HEK293 (cell line): ENCODE measurements around the gene TNS4.

Experiments
- CTCF ChIA-PET: fragments of 350-600 bp; formaldehyde crosslinking; extraction: SDS; loops from one replicate; lab custom pipeline; 2021; ENCODE audit warnings: antibody characterized with exemption; lab: Yijun Ruan, JAX
- POLR2A ChIA-PET: fragments of 300-600 bp; formaldehyde crosslinking; extraction: SDS; loops from one replicate; lab custom pipeline; 2020; ENCODE audit warnings: antibody characterized with exemption, inconsistent platforms; lab: Yijun Ruan, JAX
- H3K27ac ChIP-seq: fragments of 200-500 bp; sonication (Bioruptor generic); 2 replicates; pipeline ENCODE4 v1.5.1; 2014; ENCODE audit warnings: low read depth, low read length, control low read depth, inconsistent platforms; ENCODE audit errors: extremely low read depth
- H3K36me3 ChIP-seq, 2 experiments: fragments of 200-500 bp in 1 of 2; sonication (Bioruptor generic) in 1 of 2; 1 replicate in 1 of 2; 2 replicates in 1 of 2; pipeline ENCODE4 v1.5.1; 2014 to 2017; ENCODE audit warnings: inconsistent platforms in 2 of 2, low read length in 2 of 2; ENCODE audit not compliant: control insufficient read depth in 2 of 2, insufficient read depth in 1 of 2
- H3K4me1 ChIP-seq: fragments of 200-500 bp; sonication (Bioruptor generic); 2 replicates; pipeline ENCODE4 v1.5.1; 2014; ENCODE audit warnings: mild to moderate bottlenecking, low read length, inconsistent platforms; ENCODE audit not compliant: control insufficient read depth, insufficient read depth
- H3K4me3 ChIP-seq: 2 replicates; pipeline ENCODE4 v1.5.1; 2011; ENCODE audit warnings: low read depth, mild to moderate bottlenecking, control low read depth, low read length, moderate library complexity
- H3K9me3 ChIP-seq: fragments of 200-500 bp; sonication (Bioruptor generic); 2 replicates; pipeline ENCODE4 v1.5.1; 2014; ENCODE audit warnings: low read depth, low read length, inconsistent platforms; ENCODE audit not compliant: control insufficient read depth, insufficient read depth
- GFI1B ChIP-seq: fragments of 450-650 bp; formaldehyde crosslinking; IDR thresholded peaks from 2 replicates; pipeline ENCODE4 v1.5.1; 2016; ENCODE audit warnings: missing biosample characterization, missing genetic modification characterization
- GLI4 ChIP-seq: fragments of 450-650 bp; formaldehyde crosslinking; IDR thresholded peaks from 2 replicates; pipeline ENCODE4 v1.5.1; 2016; ENCODE audit warnings: missing biosample characterization, missing genetic modification characterization
- INSM2 ChIP-seq: fragments of 450-650 bp; formaldehyde crosslinking; IDR thresholded peaks from 2 replicates; pipeline ENCODE4 v1.5.1; 2016; ENCODE audit warnings: missing biosample characterization, missing genetic modification characterization
- REST ChIP-seq: fragments of 450-650 bp; formaldehyde crosslinking; IDR thresholded peaks from 2 replicates; pipeline ENCODE4 v1.5.1; 2016; ENCODE audit warnings: missing biosample characterization, missing genetic modification characterization
- WT1 ChIP-seq: fragments of 450-650 bp; formaldehyde crosslinking; IDR thresholded peaks from 2 replicates; pipeline ENCODE4 v1.5.1; 2016; ENCODE audit warnings: missing biosample characterization, missing genetic modification characterization
- ZBTB6 ChIP-seq: fragments of 450-650 bp; formaldehyde crosslinking; IDR thresholded peaks from 2 replicates; pipeline ENCODE4 v1.5.1; 2017; ENCODE audit warnings: missing biosample characterization, missing genetic modification characterization
- ZNF18 ChIP-seq: fragments of 450-650 bp; formaldehyde crosslinking; IDR thresholded peaks from 2 replicates; pipeline ENCODE4 v1.5.1; 2016; ENCODE audit warnings: missing biosample characterization, missing genetic modification characterization
- TF ChIP-seq, protein P1 (sequence below): fragments of 450-650 bp; formaldehyde crosslinking; IDR thresholded peaks from 2 replicates; pipeline ENCODE4 v1.5.1; 2016; ENCODE audit warnings: missing biosample characterization, missing genetic modification characterization
- TF ChIP-seq, protein P2 (sequence below): fragments of 450-650 bp; formaldehyde crosslinking; IDR thresholded peaks from 2 replicates; pipeline ENCODE4 v1.5.1; 2016; ENCODE audit warnings: missing biosample characterization, missing genetic modification characterization, borderline replicate concordance

TNS4 gene

DNA sequence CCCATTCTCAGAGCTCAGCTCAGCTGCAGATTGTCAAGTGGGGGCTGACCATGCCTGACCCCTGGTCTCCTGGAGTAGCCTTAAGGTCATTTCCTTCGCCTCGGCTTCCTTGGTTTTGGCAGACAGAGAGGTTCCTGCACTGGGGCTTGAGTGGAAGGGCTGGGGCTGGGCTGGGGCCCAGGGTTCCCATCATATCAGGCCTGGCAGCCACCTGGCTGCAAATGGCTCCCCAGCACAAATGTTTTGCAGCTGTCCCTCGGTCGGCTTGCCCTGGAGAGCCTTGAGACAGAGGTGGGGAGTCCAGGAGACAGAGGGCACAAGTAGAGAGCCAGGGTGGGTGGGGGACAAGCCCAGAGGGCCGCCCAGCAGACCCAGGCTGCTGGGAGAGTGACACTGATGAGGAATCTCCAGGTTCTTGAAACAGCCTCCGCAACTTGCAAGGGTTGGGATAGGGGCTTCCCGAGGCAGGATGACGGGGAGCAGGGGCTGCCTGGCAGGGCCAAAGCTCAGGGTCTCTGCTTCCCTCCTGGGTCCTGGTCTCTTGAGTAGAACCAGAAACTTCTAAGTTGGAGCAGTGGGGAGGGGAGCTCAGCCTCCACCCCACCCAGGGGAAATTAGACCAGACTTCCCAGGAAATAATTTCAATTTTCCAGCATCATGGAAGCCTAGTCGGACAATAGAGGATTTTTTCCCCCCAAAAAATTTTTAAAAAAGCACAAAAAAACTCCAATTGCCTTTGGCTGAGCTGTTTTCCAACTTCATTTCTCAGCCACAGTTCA, 38.9 kb downstream of the TNS4 start:
- ChIA-PET POLR2A (no interaction called here), CTCF (interaction anchor here (0.7 to 3.6 kb wide), 3 partner anchors 12 to 109 kb away, joined by 3 to 28 read pairs (median 12); no protein-coding TSS in a partner anchor)
- no peaks in the 10 kb centered on the region for H3K9me3 ChIP-seq
- no peaks in the 10 kb centered on the region for H3K36me3 ChIP-seq
- TF ChIP-seq INSM2 (tag by site-specific recombination) (no peak), GLI4 (no peak), WT1 (tag by site-specific recombination) (no peak), ZNF18 (tag by site-specific recombination) (no peak), REST (tag by site-specific recombination) (no peak), ZBTB6 (tag by site-specific recombination) (no peak), GFI1B (tag by site-specific recombination) (no peak)
- TF ChIP-seq, protein P1, sequence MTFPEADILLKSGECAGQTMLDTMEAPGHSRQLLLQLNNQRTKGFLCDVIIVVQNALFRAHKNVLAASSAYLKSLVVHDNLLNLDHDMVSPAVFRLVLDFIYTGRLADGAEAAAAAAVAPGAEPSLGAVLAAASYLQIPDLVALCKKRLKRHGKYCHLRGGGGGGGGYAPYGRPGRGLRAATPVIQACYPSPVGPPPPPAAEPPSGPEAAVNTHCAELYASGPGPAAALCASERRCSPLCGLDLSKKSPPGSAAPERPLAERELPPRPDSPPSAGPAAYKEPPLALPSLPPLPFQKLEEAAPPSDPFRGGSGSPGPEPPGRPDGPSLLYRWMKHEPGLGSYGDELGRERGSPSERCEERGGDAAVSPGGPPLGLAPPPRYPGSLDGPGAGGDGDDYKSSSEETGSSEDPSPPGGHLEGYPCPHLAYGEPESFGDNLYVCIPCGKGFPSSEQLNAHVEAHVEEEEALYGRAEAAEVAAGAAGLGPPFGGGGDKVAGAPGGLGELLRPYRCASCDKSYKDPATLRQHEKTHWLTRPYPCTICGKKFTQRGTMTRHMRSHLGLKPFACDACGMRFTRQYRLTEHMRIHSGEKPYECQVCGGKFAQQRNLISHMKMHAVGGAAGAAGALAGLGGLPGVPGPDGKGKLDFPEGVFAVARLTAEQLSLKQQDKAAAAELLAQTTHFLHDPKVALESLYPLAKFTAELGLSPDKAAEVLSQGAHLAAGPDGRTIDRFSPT (tag by site-specific recombination): no peak
- TF ChIP-seq, protein P2, sequence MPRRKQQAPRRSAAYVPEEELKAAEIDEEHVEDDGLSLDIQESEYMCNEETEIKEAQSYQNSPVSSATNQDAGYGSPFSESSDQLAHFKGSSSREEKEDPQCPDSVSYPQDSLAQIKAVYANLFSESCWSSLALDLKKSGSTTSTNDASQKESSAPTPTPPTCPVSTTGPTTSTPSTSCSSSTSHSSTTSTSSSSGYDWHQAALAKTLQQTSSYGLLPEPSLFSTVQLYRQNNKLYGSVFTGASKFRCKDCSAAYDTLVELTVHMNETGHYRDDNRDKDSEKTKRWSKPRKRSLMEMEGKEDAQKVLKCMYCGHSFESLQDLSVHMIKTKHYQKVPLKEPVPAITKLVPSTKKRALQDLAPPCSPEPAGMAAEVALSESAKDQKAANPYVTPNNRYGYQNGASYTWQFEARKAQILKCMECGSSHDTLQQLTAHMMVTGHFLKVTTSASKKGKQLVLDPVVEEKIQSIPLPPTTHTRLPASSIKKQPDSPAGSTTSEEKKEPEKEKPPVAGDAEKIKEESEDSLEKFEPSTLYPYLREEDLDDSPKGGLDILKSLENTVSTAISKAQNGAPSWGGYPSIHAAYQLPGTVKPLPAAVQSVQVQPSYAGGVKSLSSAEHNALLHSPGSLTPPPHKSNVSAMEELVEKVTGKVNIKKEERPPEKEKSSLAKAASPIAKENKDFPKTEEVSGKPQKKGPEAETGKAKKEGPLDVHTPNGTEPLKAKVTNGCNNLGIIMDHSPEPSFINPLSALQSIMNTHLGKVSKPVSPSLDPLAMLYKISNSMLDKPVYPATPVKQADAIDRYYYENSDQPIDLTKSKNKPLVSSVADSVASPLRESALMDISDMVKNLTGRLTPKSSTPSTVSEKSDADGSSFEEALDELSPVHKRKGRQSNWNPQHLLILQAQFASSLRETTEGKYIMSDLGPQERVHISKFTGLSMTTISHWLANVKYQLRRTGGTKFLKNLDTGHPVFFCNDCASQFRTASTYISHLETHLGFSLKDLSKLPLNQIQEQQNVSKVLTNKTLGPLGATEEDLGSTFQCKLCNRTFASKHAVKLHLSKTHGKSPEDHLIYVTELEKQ (tag by site-specific recombination): no peak
- H3K4me1 ChIP-seq: peaks cover 8% of the 10 kb centered on the region; the same call in 1 of the 2 replicates
- no peak overlapping the region for H3K27ac ChIP-seq
- no peak overlapping the region for H3K4me3 ChIP-seq
